ENCODE data around the gene ARHGEF28. TPM values are rescaled to one million over a fixed set of nuclear protein-coding genes. Genes with fewer than 3 reads are reported as not detected.

Gene ARHGEF28
- total RNA-seq, 2 experiments from 2014 or later = not detected

GRCh38 chr5:73606206-73606753, 19.7 kb upstream of the ARHGEF28 start:
- Mint-ChIP-seq H3K4me3 (no peak overlapping the region), H3K27ac (no peak overlapping the region), H3K9me3 (ENCODE audit: insufficient read depth) (peaks cover 7% of the 10 kb centered on the region), H3K36me3 (ENCODE audit: low read depth) (no peaks in the 10 kb centered on the region), H3K4me1 (ENCODE audit: low read depth) (no peaks in the 10 kb centered on the region), H3K27me3 (ENCODE audit: low read depth) (peaks cover 10% of the 10 kb centered on the region)
- ChIA-PET POLR2A (no interaction called here), CTCF (interaction anchor here (1.3 kb wide), 1 partner anchor 9 kb away, joined by 4 read pairs; no protein-coding TSS in a partner anchor)
- ATAC-seq (no peak), DNase-seq (no peak)

GRCh38 chr5:73607228-73607627, 18.8 kb upstream of the ARHGEF28 start:
- DNase-seq = no peak
- Mint-ChIP-seq H3K36me3 (ENCODE audit: low read depth) (no peaks in the 10 kb centered on the region), H3K27ac (no peak overlapping the region), H3K27me3 (ENCODE audit: low read depth) (peaks cover 10% of the 10 kb centered on the region), H3K4me1 (ENCODE audit: low read depth) (no peaks in the 10 kb centered on the region), H3K4me3 (no peak overlapping the region), H3K9me3 (ENCODE audit: insufficient read depth) (peaks cover under 1% of the 10 kb centered on the region)
- ChIA-PET POLR2A (interaction anchor here (0.7 kb wide), 1 partner anchor 537 kb away, joined by 3 read pairs; no protein-coding TSS in a partner anchor), CTCF (interaction anchor here (0.6 to 1.3 kb wide), 2 partner anchors 10 to 16 kb away, joined by 3 to 4 read pairs; no protein-coding TSS in a partner anchor)
- ATAC-seq = no peak

GRCh38 chr5:73612799-73613198, 13.2 kb upstream of the ARHGEF28 start:
- H3K36me3 Mint-ChIP-seq (ENCODE audit: low read depth) = no peaks in the 10 kb centered on the region
- no peak overlapping the region for H3K27ac Mint-ChIP-seq
- no peaks in the 10 kb centered on the region for H3K27me3 Mint-ChIP-seq (ENCODE audit: low read depth)
- no peaks in the 10 kb centered on the region for H3K9me3 Mint-ChIP-seq (ENCODE audit: insufficient read depth)
- CTCF ChIA-PET = no interaction called here
- no peaks in the 10 kb centered on the region for H3K4me1 Mint-ChIP-seq (ENCODE audit: low read depth)
- ATAC-seq (no peak), DNase-seq (no peak)
- H3K4me3 Mint-ChIP-seq = no peak overlapping the region
- POLR2A ChIA-PET = no interaction called here

- ChIA-PET CTCF (interaction anchor here (2.3 kb wide), 1 partner anchor 24 kb away, joined by 6 read pairs; no protein-coding TSS in a partner anchor), POLR2A (no interaction called here)
- Mint-ChIP-seq H3K27me3 (ENCODE audit: low read depth) (no peaks in the 10 kb centered on the region), H3K36me3 (ENCODE audit: low read depth) (no peaks in the 10 kb centered on the region), H3K9me3 (ENCODE audit: insufficient read depth) (no peaks in the 10 kb centered on the region), H3K4me1 (ENCODE audit: low read depth) (no peaks in the 10 kb centered on the region), H3K27ac (no peak overlapping the region), H3K4me3 (no peak overlapping the region)
- ATAC-seq = no peak
- no peak for DNase-seq
These were observed 10.9 kb upstream of the ARHGEF28 start for GRCh38 chr5:73615085-73615484.

GRCh38 chr5:73615947-73616346, 10.0 kb upstream of the ARHGEF28 start:
- Mint-ChIP-seq H3K9me3 (ENCODE audit: insufficient read depth) (no peaks in the 10 kb centered on the region), H3K27me3 (ENCODE audit: low read depth) (peaks cover 6% of the 10 kb centered on the region), H3K4me1 (ENCODE audit: low read depth) (no peaks in the 10 kb centered on the region), H3K36me3 (ENCODE audit: low read depth) (no peaks in the 10 kb centered on the region), H3K4me3 (no peak overlapping the region), H3K27ac (no peak overlapping the region)
- CTCF ChIA-PET = interaction anchor here (1.4 kb wide), 1 partner anchor 25 kb away, joined by 6 read pairs; no protein-coding TSS in a partner anchor
- POLR2A ChIA-PET = no interaction called here
- DNase-seq (no peak), ATAC-seq (no peak)

GRCh38 chr5:73617510-73618279, 8.3 kb upstream of the ARHGEF28 start:
- Mint-ChIP-seq H3K27ac (no peak overlapping the region), H3K4me1 (ENCODE audit: low read depth) (no peaks in the 10 kb centered on the region), H3K9me3 (ENCODE audit: insufficient read depth) (no peaks in the 10 kb centered on the region), H3K27me3 (ENCODE audit: low read depth) (peaks cover 13% of the 10 kb centered on the region), H3K36me3 (ENCODE audit: low read depth) (no peaks in the 10 kb centered on the region), H3K4me3 (no peak overlapping the region)
- no peak for DNase-seq
- no peak for ATAC-seq
- ChIA-PET CTCF (interaction anchor here (1.4 kb wide), 1 partner anchor 27 kb away, joined by 6 read pairs; no protein-coding TSS in a partner anchor), POLR2A (interaction anchor here (0.6 kb wide), 1 partner anchor 263 kb away, joined by 3 read pairs; no protein-coding TSS in a partner anchor)

GRCh38 chr5:73619606-73620333, 6.2 kb upstream of the ARHGEF28 start:
- H3K4me1 Mint-ChIP-seq (ENCODE audit: low read depth) = no peaks in the 10 kb centered on the region
- ATAC-seq = no peak
- no peak overlapping the region for H3K4me3 Mint-ChIP-seq
- ChIA-PET CTCF (no interaction called here), POLR2A (no interaction called here)
- no peaks in the 10 kb centered on the region for H3K9me3 Mint-ChIP-seq (ENCODE audit: insufficient read depth)
- no peaks in the 10 kb centered on the region for H3K36me3 Mint-ChIP-seq (ENCODE audit: low read depth)
- no peak for DNase-seq
- H3K27ac Mint-ChIP-seq = no peak overlapping the region
- peaks cover 27% of the 10 kb centered on the region for H3K27me3 Mint-ChIP-seq (ENCODE audit: low read depth)

- ChIA-PET CTCF (no interaction called here), POLR2A (no interaction called here)
- peaks cover under 1% of the 10 kb centered on the region for H3K4me1 Mint-ChIP-seq (ENCODE audit: low read depth)
- no peaks in the 10 kb centered on the region for H3K36me3 Mint-ChIP-seq (ENCODE audit: low read depth)
- H3K27ac Mint-ChIP-seq = no peak overlapping the region
- ATAC-seq (no peak), DNase-seq (no peak)
- no peaks in the 10 kb centered on the region for H3K9me3 Mint-ChIP-seq (ENCODE audit: insufficient read depth)
- H3K27me3 Mint-ChIP-seq (ENCODE audit: low read depth) = peaks cover 31% of the 10 kb centered on the region
- no peak overlapping the region for H3K4me3 Mint-ChIP-seq
These were observed 5.7 kb upstream of the ARHGEF28 start for GRCh38 chr5:73620334-73620687.

- ATAC-seq (no peak), DNase-seq (no peak)
- Mint-ChIP-seq H3K36me3 (ENCODE audit: low read depth) (no peaks in the 10 kb centered on the region), H3K27ac (no peak overlapping the region), H3K4me3 (no peak overlapping the region), H3K9me3 (ENCODE audit: insufficient read depth) (no peaks in the 10 kb centered on the region), H3K4me1 (ENCODE audit: low read depth) (peaks cover 3% of the 10 kb centered on the region), H3K27me3 (ENCODE audit: low read depth) (peaks cover 49% of the 10 kb centered on the region)
- CTCF ChIA-PET = interaction anchor here (1.2 kb wide), 1 partner anchor 170 kb away, joined by 4 read pairs; no protein-coding TSS in a partner anchor
- POLR2A ChIA-PET = no interaction called here
These were observed 2.9 kb upstream of the ARHGEF28 start for GRCh38 chr5:73623060-73623459.

GRCh38 chr5:73623901-73624404, 2.0 kb upstream of the ARHGEF28 start:
- ChIA-PET CTCF (interaction anchor here (2.7 kb wide), 1 partner anchor 33 kb away, joined by 10 read pairs; no protein-coding TSS in a partner anchor), POLR2A (no interaction called here)
- H3K36me3 Mint-ChIP-seq (ENCODE audit: low read depth) = no peaks in the 10 kb centered on the region
- peaks cover 56% of the 10 kb centered on the region for H3K27me3 Mint-ChIP-seq (ENCODE audit: low read depth)
- H3K4me3 Mint-ChIP-seq = no peak overlapping the region
- DNase-seq = no peak
- no peak for ATAC-seq
- no peak overlapping the region for H3K27ac Mint-ChIP-seq
- peaks cover 3% of the 10 kb centered on the region for H3K4me1 Mint-ChIP-seq (ENCODE audit: low read depth)
- no peaks in the 10 kb centered on the region for H3K9me3 Mint-ChIP-seq (ENCODE audit: insufficient read depth)

- Mint-ChIP-seq H3K36me3 (ENCODE audit: low read depth) (no peaks in the 10 kb centered on the region), H3K9me3 (ENCODE audit: insufficient read depth) (no peaks in the 10 kb centered on the region), H3K27ac (no peak overlapping the region), H3K27me3 (ENCODE audit: low read depth) (peaks cover 59% of the 10 kb centered on the region), H3K4me1 (ENCODE audit: low read depth) (peaks cover 3% of the 10 kb centered on the region), H3K4me3 (no peak overlapping the region)
- ChIA-PET POLR2A (no interaction called here), CTCF (interaction anchor here (2.7 kb wide), 1 partner anchor 33 kb away, joined by 10 read pairs; no protein-coding TSS in a partner anchor)
- DNase-seq = no peak
- no peak for ATAC-seq
These were observed 1.1 kb upstream of the ARHGEF28 start for GRCh38 chr5:73624888-73625287.

Measured in activated CD8-positive, alpha-beta T cell treated with anti-CD3 and anti-CD28 coated beads, Interleukin-2, amount 10 ng/mL, durations not matched to agents 7 days and 5 days (primary cell).